Activated CD4-positive, alpha-beta memory T cell treated with anti-CD3 and anti-CD28 coated beads, Interleukin-2, amount 10 ng/mL, durations not matched to agents 7 days and 5 days (primary cell): ENCODE measurements around the gene RILP. TPM values are rescaled to one million over a fixed set of nuclear protein-coding genes. Genes with fewer than 3 reads are reported as not detected.

Experiments
- CTCF ChIA-PET: fragments of 350-600 bp; sonication (Branson Sonifier 250); formaldehyde crosslinking; loops from one replicate; lab custom pipeline; 2021; ENCODE audit warnings: antibody characterized with exemption, inconsistent platforms; lab: Charles Lee
- POLR2A ChIA-PET: fragments of 350-600 bp; sonication (Branson Sonifier 250); formaldehyde crosslinking; loops from one replicate; lab custom pipeline; 2021; ENCODE audit warnings: antibody characterized with exemption; lab: Charles Lee
- DNase-seq: peaks from one replicate; pipeline ENCODE4 v3.0.0-alpha.2; 2020
- H3K27ac Mint-ChIP-seq: one replicate; pipeline ENCODE4 v1.8.0; 2021; ENCODE audit warnings: mild to moderate bottlenecking, mixed read lengths
- H3K27me3 Mint-ChIP-seq: one replicate; pipeline ENCODE4 v1.8.0; 2021; ENCODE audit warnings: mixed read lengths
- H3K36me3 Mint-ChIP-seq: one replicate; pipeline ENCODE4 v1.8.0; 2021; ENCODE audit warnings: low read depth, mixed read lengths
- H3K4me1 Mint-ChIP-seq: one replicate; pipeline ENCODE4 v1.8.0; 2021; ENCODE audit warnings: mixed read lengths
- H3K4me3 Mint-ChIP-seq: one replicate; pipeline ENCODE4 v1.8.0; 2021; ENCODE audit warnings: mild to moderate bottlenecking, mixed read lengths
- H3K9me3 Mint-ChIP-seq: one replicate; pipeline ENCODE4 v1.8.0; 2021; ENCODE audit warnings: mixed read lengths
- total RNA-seq, 2 experiments: library from RNA; stranded (reverse); gene quantifications; one replicate each; pipeline ENCODE4 v1.2.3, GENCODE V29; 2021

RILP gene
- total RNA-seq, 2 experiments from 2014 or later = 7.5 to 8.7 TPM

DNA sequence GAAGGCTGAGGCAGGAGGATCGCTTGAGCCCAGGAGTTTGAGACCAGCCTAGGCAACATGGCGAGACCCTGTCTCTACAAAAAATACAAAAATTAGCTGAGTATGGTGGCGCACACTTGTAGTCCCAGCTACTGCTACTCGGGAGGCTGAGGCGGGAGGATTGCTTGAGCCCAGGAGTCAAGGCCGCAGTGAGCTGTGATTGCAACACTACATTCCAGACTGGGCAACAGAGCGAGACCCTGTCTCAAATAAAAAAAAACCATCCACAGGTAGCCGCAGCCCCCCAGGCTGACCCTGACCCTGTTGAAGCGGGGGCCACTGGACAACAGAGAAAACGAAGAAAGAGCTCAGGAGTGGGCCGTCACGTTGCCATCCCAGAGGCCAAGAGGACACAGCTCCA is 25.0 kb downstream of the RILP start:
- Mint-ChIP-seq H3K27me3 (peaks cover 27% of the 10 kb centered on the region), H3K27ac (no peak overlapping the region), H3K36me3 (no peaks in the 10 kb centered on the region), H3K4me3 (no peak overlapping the region), H3K9me3 (no peaks in the 10 kb centered on the region), H3K4me1 (peaks cover 11% of the 10 kb centered on the region)
- ChIA-PET CTCF (interaction anchor here (2.2 kb wide), 1 partner anchor 50 kb away, joined by 8 read pairs; no protein-coding TSS in a partner anchor), POLR2A (no interaction called here)
- no peak for DNase-seq

DNA sequence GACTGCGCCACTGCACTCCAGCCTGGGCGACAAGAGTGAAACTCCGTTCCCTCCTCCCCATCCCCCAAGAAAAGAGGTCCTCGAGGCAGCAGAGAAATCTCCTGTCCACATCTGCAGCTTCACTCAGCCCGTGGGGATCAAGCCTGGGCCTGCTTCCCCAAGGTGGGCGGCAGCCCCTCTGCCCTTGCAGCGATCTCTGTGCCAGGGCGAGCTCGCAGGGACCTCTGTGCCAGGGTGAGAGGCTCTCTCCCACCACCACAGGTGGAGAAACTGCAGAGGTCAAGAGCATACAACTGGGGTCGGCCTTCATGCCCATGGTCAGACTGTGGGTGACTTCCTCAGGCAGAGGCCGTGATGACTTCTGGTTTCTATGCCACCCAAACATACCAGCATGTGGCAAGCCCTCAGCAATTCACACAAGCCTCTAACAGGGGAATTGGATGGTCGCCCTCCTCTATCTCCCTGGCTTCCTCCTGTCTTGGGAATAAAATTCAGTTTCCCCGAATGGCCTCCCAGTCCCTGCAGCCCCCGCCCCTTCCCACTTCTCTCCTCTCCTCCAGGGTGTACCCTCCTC is 26.5 kb downstream of the RILP start:
- Mint-ChIP-seq H3K4me1 (peaks cover 5% of the 10 kb centered on the region), H3K4me3 (no peak overlapping the region), H3K9me3 (no peaks in the 10 kb centered on the region), H3K27me3 (peaks cover 26% of the 10 kb centered on the region), H3K36me3 (no peaks in the 10 kb centered on the region), H3K27ac (no peak overlapping the region)
- ChIA-PET CTCF (no interaction called here), POLR2A (no interaction called here)
- no peak for DNase-seq

DNA sequence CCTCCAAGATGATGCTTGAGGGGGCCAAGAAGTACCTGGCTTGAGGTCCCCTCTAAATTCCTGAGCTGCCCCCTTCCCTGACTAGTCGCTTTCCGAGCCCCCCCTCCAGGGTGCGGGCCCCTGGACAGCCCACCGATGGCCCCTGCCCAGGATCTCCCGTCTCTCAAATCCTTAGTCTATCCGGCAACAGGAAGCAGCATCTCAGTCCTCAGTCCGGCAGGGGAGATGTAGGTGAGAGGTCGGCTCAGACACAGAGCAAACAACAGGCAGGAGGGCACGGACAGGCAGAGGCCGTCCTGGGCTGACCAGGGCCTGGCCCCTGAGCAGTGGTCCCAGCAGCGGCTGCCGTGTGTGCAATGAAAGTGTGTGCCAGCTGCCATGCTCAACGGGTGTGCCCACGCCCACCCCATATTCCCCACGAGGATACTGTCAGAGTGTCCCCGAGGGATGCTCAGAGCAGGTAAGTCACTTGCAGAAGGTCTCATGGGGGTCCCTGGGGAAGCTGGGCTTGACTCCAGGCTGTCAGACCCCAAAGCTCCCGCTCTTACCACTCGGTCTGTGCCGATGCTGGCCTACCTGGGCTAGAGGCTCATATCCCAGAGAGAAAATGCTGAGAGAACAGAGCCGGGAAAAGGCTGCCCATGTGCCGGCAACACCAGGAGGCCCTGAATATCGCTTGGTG is 28.3 kb downstream of the RILP start:
- no peaks in the 10 kb centered on the region for H3K9me3 Mint-ChIP-seq
- ChIA-PET POLR2A (no interaction called here), CTCF (no interaction called here)
- peaks cover 5% of the 10 kb centered on the region for H3K4me1 Mint-ChIP-seq
- DNase-seq = no peak
- peaks cover 14% of the 10 kb centered on the region for H3K27me3 Mint-ChIP-seq
- H3K27ac Mint-ChIP-seq = no peak overlapping the region
- H3K36me3 Mint-ChIP-seq = no peaks in the 10 kb centered on the region
- no peak overlapping the region for H3K4me3 Mint-ChIP-seq

DNA sequence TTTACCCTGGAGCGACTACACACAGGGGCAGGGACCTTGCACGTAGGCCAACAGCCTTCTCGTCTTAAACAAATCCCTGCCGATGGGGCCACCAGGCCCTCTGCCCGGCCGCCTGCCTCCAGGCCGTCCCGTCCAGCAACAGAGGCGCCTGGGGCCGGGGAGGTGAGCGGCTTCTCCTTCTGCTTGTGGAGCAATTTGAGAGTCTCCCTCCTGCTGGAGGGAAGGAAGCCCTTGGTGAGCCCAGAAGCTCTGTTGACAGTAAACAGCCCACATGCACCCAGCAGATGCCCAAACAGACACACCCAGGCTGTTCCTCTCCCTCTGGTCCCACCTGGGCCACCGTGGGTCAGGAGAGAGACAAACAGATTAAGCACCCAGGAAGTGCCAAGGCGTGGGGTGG is 29.2 kb downstream of the RILP start:
- ChIA-PET POLR2A (no interaction called here), CTCF (no interaction called here)
- Mint-ChIP-seq H3K9me3 (no peaks in the 10 kb centered on the region), H3K4me1 (peaks cover 5% of the 10 kb centered on the region), H3K4me3 (no peak overlapping the region), H3K27ac (no peak overlapping the region), H3K27me3 (peaks cover 4% of the 10 kb centered on the region), H3K36me3 (no peaks in the 10 kb centered on the region)
- DNase-seq = no peak

DNA sequence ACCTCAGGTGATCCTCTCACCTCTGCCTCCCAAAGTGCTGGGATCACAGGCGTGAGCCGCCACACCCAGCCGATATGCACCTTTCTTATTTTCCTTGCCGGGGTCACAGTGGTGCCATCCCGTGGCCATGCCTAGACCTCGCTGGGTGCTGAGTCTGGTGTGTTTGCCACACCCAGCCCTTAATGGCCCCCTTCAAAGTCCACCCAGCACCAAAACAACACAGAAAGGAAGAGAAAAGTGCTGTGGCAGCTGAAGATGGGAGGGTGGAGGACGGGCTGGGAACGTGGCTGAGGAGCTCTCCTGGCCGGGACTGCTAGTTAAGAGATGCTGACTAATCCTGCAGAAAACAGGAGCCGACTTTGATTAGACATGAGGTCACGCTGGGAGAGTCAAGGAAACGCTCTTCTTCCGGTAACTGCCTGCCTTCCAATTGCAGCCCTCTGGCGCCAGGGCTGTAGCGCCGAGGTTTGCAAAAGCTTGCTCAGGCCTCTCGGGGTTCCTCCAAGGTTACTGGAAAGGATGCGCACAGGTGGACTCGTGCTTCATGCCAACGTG is 32.0 kb downstream of the RILP start:
- Mint-ChIP-seq H3K27me3 (no peaks in the 10 kb centered on the region), H3K4me1 (peaks cover 7% of the 10 kb centered on the region), H3K9me3 (no peaks in the 10 kb centered on the region), H3K4me3 (no peak overlapping the region), H3K36me3 (no peaks in the 10 kb centered on the region), H3K27ac (no peak overlapping the region)
- POLR2A ChIA-PET = no interaction called here
- DNase-seq = no peak
- CTCF ChIA-PET = interaction anchor here (1.0 kb wide), 1 partner anchor 54 kb away, joined by 5 read pairs; no protein-coding TSS in a partner anchor

DNA sequence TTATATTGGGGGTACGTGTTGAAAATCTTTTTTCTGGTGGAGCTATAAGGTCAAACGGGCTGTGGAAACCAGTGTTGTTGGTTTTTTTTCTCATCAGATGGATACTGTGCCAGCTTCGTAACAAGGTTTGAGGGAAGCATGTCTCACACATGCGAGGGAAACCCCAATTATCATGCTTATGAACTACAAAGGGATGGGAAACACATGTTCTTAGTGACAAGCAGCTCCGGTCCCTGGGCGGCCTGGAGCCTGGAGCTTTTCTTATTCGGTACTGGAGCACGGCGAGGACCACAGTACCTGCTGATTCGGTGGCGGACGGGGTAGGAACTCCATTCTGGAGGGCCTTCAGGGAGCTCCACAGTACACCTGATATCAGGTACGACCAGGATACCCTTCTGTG is 33.6 kb downstream of the RILP start:
- H3K9me3 Mint-ChIP-seq = no peaks in the 10 kb centered on the region
- H3K27ac Mint-ChIP-seq = no peak overlapping the region
- no peak overlapping the region for H3K4me3 Mint-ChIP-seq
- H3K4me1 Mint-ChIP-seq = peaks cover 7% of the 10 kb centered on the region
- H3K36me3 Mint-ChIP-seq = no peaks in the 10 kb centered on the region
- POLR2A ChIA-PET = no interaction called here
- CTCF ChIA-PET = no interaction called here
- no peaks in the 10 kb centered on the region for H3K27me3 Mint-ChIP-seq
- no peak for DNase-seq

DNA sequence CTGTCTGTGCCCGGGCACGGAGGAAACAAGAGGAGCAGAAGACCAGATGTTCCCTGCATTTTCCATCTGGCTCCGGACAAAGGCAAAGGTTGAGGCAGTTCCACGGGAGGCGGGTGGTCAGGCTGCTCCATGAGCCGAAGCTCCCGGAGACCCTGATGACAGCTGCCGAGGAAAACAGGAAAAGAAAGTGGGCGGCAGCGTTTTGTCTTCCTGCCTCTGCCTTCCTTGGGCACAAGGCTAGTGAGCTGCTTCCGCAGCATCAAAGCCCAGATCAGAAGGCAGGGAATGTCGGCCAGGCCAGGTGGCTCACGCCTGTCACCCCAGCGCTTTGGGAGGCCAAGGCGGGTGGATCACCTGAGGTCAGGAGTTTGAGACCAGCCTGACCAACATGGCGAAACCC is 37.3 kb downstream of the RILP start:
- H3K36me3 Mint-ChIP-seq = no peaks in the 10 kb centered on the region
- H3K4me3 Mint-ChIP-seq = no peak overlapping the region
- peaks cover 9% of the 10 kb centered on the region for H3K4me1 Mint-ChIP-seq
- no peak for DNase-seq
- CTCF ChIA-PET = no interaction called here
- no peaks in the 10 kb centered on the region for H3K27me3 Mint-ChIP-seq
- no peak overlapping the region for H3K27ac Mint-ChIP-seq
- H3K9me3 Mint-ChIP-seq = no peaks in the 10 kb centered on the region
- POLR2A ChIA-PET = no interaction called here

DNA sequence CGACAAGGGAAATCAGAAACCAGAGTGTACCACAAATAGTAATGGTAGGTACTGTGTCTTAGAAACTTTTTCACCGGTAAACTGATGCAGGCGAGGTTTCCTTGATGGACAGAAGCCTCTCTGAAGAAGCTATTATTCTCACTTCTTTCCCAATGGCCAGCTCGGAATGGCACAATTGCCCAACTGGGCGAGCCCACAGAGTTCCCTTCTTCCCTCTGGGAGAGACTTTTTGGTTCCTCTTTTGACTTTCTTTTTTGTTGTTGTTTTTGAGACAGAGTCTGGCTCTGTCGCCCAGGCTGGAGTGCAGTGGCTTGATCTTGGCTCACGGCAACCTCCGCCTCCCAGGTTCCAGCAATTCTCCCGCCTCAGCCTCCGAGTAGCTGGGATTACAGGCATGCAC is 38.0 kb downstream of the RILP start:
- Mint-ChIP-seq H3K36me3 (no peaks in the 10 kb centered on the region), H3K27me3 (no peaks in the 10 kb centered on the region), H3K4me1 (peaks cover 13% of the 10 kb centered on the region), H3K9me3 (no peaks in the 10 kb centered on the region), H3K27ac (no peak overlapping the region), H3K4me3 (no peak overlapping the region)
- ChIA-PET CTCF (no interaction called here), POLR2A (no interaction called here)
- DNase-seq = no peak

DNA sequence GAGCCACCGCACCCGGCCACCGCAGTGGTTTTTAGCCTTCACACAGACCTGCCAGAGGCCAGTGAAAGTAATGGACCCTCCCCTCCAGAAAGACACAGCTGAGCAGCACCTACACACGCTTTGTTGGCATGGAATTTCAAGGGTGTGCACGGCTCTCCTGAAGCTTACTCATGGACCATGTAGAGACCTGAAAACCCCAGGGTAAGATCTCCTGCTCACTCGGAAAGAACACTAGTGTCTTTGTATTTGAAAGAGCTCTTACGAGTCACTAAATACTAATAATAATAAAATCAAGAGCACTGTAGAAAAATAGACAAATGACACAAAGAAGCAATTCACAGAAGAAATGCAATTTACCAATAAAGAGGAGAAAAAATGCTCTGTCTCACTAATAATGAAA is 41.0 kb downstream of the RILP start:
- Mint-ChIP-seq H3K27me3 (no peaks in the 10 kb centered on the region), H3K9me3 (no peaks in the 10 kb centered on the region), H3K27ac (no peak overlapping the region), H3K36me3 (no peaks in the 10 kb centered on the region), H3K4me1 (peaks cover 11% of the 10 kb centered on the region), H3K4me3 (no peak overlapping the region)
- POLR2A ChIA-PET = interaction anchor here (0.6 kb wide), 1 partner anchor 1166 kb away, joined by 4 read pairs; no protein-coding TSS in a partner anchor
- DNase-seq = no peak
- CTCF ChIA-PET = interaction anchor here (1.5 kb wide), 1 partner anchor 19 kb away, joined by 5 read pairs; no protein-coding TSS in a partner anchor

DNA sequence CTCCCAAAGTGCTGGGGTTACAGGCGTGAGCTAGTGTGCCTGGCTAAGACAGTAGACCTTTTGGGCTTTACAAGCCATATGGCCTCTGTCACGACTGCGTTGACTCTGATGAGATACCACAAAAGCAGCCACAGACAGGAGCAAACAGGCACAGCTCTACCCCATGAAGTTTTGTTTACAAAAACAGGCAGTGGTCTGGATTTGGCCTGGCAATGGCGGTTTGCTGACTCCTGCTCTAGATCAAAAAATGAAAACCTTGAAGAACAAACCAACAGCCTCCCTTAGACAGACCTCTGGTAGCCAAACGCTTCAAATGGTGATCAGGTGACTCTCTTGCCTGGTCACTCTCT is 41.7 kb downstream of the RILP start:
- ChIA-PET POLR2A (interaction anchor here (1.1 kb wide), 2 partner anchors 22 to 42 kb away, joined by 3 read pairs; partner anchors contain the start of gene RILP), CTCF (interaction anchor here (1.5 kb wide), 1 partner anchor 18 kb away, joined by 5 read pairs; no protein-coding TSS in a partner anchor)
- H3K27ac Mint-ChIP-seq = no peak overlapping the region
- no peak overlapping the region for H3K4me3 Mint-ChIP-seq
- no peaks in the 10 kb centered on the region for H3K27me3 Mint-ChIP-seq
- H3K9me3 Mint-ChIP-seq = no peaks in the 10 kb centered on the region
- peaks cover 11% of the 10 kb centered on the region for H3K4me1 Mint-ChIP-seq
- no peak for DNase-seq
- no peaks in the 10 kb centered on the region for H3K36me3 Mint-ChIP-seq

DNA sequence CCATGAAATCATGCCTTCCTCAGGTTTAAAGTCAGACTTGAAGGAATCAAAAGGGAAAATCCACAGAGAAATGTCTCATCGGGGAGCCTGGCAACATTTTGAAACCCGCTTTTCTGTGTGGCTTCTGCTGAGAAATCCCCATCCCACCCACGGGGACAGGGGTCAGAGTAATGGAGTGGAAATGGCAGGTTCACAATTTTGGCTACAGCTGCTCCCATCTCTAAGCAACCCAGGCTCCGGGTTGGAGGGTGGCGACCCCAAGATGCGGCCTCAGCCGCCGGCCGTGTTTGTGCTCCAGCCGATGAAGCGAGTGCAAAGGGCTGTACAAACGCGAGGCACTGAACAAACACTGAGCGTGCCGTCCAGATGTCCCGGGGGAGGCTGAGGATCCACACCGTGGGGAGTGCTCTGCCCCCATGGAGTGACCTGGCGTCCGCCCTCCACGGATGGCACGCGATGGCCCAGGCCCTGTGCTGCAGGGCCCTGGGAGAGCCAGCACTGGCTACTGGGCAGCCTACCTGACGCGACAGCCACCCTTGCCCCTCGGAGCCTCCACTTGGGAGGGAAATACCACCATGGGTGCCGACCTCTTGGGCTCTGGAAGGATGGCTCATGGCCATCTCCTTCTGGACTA is 43.2 kb downstream of the RILP start:
- POLR2A ChIA-PET = no interaction called here
- H3K27me3 Mint-ChIP-seq = no peaks in the 10 kb centered on the region
- no peak overlapping the region for H3K4me3 Mint-ChIP-seq
- H3K4me1 Mint-ChIP-seq = peaks cover 11% of the 10 kb centered on the region
- DNase-seq = no peak
- H3K27ac Mint-ChIP-seq = no peak overlapping the region
- peaks cover 4% of the 10 kb centered on the region for H3K9me3 Mint-ChIP-seq
- CTCF ChIA-PET = no interaction called here
- H3K36me3 Mint-ChIP-seq = no peaks in the 10 kb centered on the region

DNA sequence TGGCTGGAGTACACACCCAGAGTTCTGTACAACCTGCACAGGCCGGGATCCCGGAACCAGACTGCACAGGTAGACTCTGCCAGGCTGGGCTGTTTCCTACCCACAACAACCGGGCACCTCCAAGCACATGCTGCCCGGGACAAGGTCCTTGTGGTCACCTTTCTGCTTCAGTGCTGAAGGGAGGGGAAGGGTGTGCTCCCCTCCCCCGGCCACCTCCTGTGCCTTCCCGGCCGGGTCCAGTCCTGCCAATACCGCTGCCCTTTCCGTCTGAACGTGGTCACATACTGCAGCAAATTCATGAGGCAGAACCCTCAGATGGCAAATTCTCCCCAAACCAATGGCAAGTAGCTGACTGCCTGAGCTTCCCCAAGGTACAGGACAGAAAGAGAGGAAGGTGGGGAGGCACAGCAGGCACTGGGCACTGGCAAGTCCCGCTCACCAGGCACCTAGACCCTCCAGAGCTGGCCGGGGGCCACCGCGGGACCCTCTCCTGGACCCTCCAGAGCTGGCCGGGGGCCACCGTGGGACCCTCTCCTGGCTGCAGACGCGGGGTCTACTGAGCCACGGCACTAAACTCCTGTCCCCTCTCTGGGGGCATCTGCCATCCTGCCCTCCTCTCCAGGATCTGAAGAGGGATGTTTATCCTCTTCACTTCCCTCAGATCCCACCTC is 43.9 kb downstream of the RILP start:
- no peak for DNase-seq
- peaks cover 11% of the 10 kb centered on the region for H3K4me1 Mint-ChIP-seq
- H3K27me3 Mint-ChIP-seq = no peaks in the 10 kb centered on the region
- H3K9me3 Mint-ChIP-seq = peaks cover 5% of the 10 kb centered on the region
- CTCF ChIA-PET = no interaction called here
- POLR2A ChIA-PET = no interaction called here
- no peak overlapping the region for H3K4me3 Mint-ChIP-seq
- no peak overlapping the region for H3K27ac Mint-ChIP-seq
- no peaks in the 10 kb centered on the region for H3K36me3 Mint-ChIP-seq
